ENCODE data around the gene LMF1.

Gene LMF1

GRCh38 chr16:831571-832413 lies 139.0 kb downstream of the LMF1 start:
- Histone ChIP-seq H3K4me1 (ENCODE audit: low read length) (no peaks in the 10 kb centered on the region), H4K20me1 (ENCODE audit: insufficient read depth, low read length) (no peaks in the 10 kb centered on the region), H2AFZ (ENCODE audit: low read depth, low read length) (no peak overlapping the region), H3K9me3 (ENCODE audit: insufficient read depth, low read length) (no peaks in the 10 kb centered on the region), H3K27me3 (ENCODE audit: low read depth, low read length) (no peaks in the 10 kb centered on the region), H3K4me3 (ENCODE audit: low read length) (no peak overlapping the region), H3K9ac (ENCODE audit: low read length) (no peak overlapping the region), H3K27ac (ENCODE audit: low read length) (no peak overlapping the region), H3K79me2 (ENCODE audit: low read length) (no peaks in the 10 kb centered on the region), H3K4me2 (ENCODE audit: low read length) (no peak overlapping the region), H3K36me3 (replicated peaks; ENCODE audit: low read depth, low read length) (no peaks in the 10 kb centered on the region)
- TF ChIP-seq, protein P1, sequence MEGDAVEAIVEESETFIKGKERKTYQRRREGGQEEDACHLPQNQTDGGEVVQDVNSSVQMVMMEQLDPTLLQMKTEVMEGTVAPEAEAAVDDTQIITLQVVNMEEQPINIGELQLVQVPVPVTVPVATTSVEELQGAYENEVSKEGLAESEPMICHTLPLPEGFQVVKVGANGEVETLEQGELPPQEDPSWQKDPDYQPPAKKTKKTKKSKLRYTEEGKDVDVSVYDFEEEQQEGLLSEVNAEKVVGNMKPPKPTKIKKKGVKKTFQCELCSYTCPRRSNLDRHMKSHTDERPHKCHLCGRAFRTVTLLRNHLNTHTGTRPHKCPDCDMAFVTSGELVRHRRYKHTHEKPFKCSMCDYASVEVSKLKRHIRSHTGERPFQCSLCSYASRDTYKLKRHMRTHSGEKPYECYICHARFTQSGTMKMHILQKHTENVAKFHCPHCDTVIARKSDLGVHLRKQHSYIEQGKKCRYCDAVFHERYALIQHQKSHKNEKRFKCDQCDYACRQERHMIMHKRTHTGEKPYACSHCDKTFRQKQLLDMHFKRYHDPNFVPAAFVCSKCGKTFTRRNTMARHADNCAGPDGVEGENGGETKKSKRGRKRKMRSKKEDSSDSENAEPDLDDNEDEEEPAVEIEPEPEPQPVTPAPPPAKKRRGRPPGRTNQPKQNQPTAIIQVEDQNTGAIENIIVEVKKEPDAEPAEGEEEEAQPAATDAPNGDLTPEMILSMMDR (IDR thresholded peaks at IDR 0.05; ENCODE audit: low read depth, low read length): no peak

- H2AFZ ChIP-seq (ENCODE audit: low read depth, low read length): no peak overlapping the region
- no peak overlapping the region for H3K27ac ChIP-seq (ENCODE audit: low read length)
- TF ChIP-seq, protein P1 (IDR thresholded peaks at IDR 0.05; ENCODE audit: low read depth, low read length): no peak
- no peak for TF ChIP-seq EZH2phosphoT487 (IDR thresholded peaks at IDR 0.05; ENCODE audit: low read depth)
- no peaks in the 10 kb centered on the region for H4K20me1 ChIP-seq (ENCODE audit: insufficient read depth, low read length)
- no peaks in the 10 kb centered on the region for H3K27me3 ChIP-seq (ENCODE audit: low read depth, low read length)
- H3K36me3 ChIP-seq (replicated peaks; ENCODE audit: low read depth, low read length): no peaks in the 10 kb centered on the region
- no peak overlapping the region for H3K4me2 ChIP-seq (ENCODE audit: low read length)
- H3K79me2 ChIP-seq (ENCODE audit: low read length): no peaks in the 10 kb centered on the region
- no peak overlapping the region for H3K4me3 ChIP-seq (ENCODE audit: low read length)
- H3K4me1 ChIP-seq (ENCODE audit: low read length): no peaks in the 10 kb centered on the region
- no peak overlapping the region for H3K9ac ChIP-seq (ENCODE audit: low read length)
- no peaks in the 10 kb centered on the region for H3K9me3 ChIP-seq (ENCODE audit: insufficient read depth, low read length)
These were observed 139.8 kb downstream of the LMF1 start for GRCh38 chr16:830871-831570.

GRCh38 chr16:830107-830870 lies 140.5 kb downstream of the LMF1 start:
- no peaks in the 10 kb centered on the region for H3K27me3 ChIP-seq (ENCODE audit: low read depth, low read length)
- H3K4me2 ChIP-seq (ENCODE audit: low read length): no peak overlapping the region
- H3K4me1 ChIP-seq (ENCODE audit: low read length): no peaks in the 10 kb centered on the region
- H4K20me1 ChIP-seq (ENCODE audit: insufficient read depth, low read length): no peaks in the 10 kb centered on the region
- no peaks in the 10 kb centered on the region for H3K79me2 ChIP-seq (ENCODE audit: low read length)
- no peaks in the 10 kb centered on the region for H3K9me3 ChIP-seq (ENCODE audit: insufficient read depth, low read length)
- no peaks in the 10 kb centered on the region for H3K36me3 ChIP-seq (replicated peaks; ENCODE audit: low read depth, low read length)
- no peak overlapping the region for H3K4me3 ChIP-seq (ENCODE audit: low read length)
- no peak overlapping the region for H3K27ac ChIP-seq (ENCODE audit: low read length)
- TF ChIP-seq, protein P1 (IDR thresholded peaks at IDR 0.05; ENCODE audit: low read depth, low read length): no peak
- no peak for TF ChIP-seq EZH2phosphoT487 (IDR thresholded peaks at IDR 0.05; ENCODE audit: low read depth)
- no peak overlapping the region for H3K9ac ChIP-seq (ENCODE audit: low read length)
- no peak overlapping the region for H2AFZ ChIP-seq (ENCODE audit: low read depth, low read length)

GRCh38 chr16:828891-829290 lies 141.9 kb downstream of the LMF1 start:
- H3K9ac ChIP-seq (ENCODE audit: low read length): no peak overlapping the region
- no peaks in the 10 kb centered on the region for H3K36me3 ChIP-seq (replicated peaks; ENCODE audit: low read depth, low read length)
- H2AFZ ChIP-seq (ENCODE audit: low read depth, low read length): no peak overlapping the region
- no peaks in the 10 kb centered on the region for H3K27me3 ChIP-seq (ENCODE audit: low read depth, low read length)
- H3K9me3 ChIP-seq (ENCODE audit: insufficient read depth, low read length): no peaks in the 10 kb centered on the region
- H3K4me2 ChIP-seq (ENCODE audit: low read length): no peak overlapping the region
- no peak overlapping the region for H3K4me3 ChIP-seq (ENCODE audit: low read length)
- H3K4me1 ChIP-seq (ENCODE audit: low read length): no peaks in the 10 kb centered on the region
- TF ChIP-seq EZH2phosphoT487 (IDR thresholded peaks at IDR 0.05; ENCODE audit: low read depth): no peak
- TF ChIP-seq, protein P1 (IDR thresholded peaks at IDR 0.05; ENCODE audit: low read depth, low read length): no peak
- no peak overlapping the region for H3K27ac ChIP-seq (ENCODE audit: low read length)
- no peaks in the 10 kb centered on the region for H4K20me1 ChIP-seq (ENCODE audit: insufficient read depth, low read length)
- no peaks in the 10 kb centered on the region for H3K79me2 ChIP-seq (ENCODE audit: low read length)
